ENCODE measurements around the gene IP6K1.

GRCh38 chr3:49703956-49704355 lies 82.4 kb downstream of the IP6K1 start:
- TF ChIP-seq CTCF (optimal IDR thresholded peaks at IDR 0.05 in 1 of 3, IDR thresholded peaks at IDR 0.05 in 1 of 3, conservative IDR thresholded peaks at IDR 0.05 in 1 of 3; ENCODE audit: extremely low read depth in 1 of 3, insufficient read depth in 2 of 3, low read length in 3 of 3) (no peak), EZH2 (IDR thresholded peaks at IDR 0.05; ENCODE audit: low read length) (no peak)
